T-helper 17 cell (primary cell): ENCODE measurements around the gene SLBP. TPM values are rescaled to one million over a fixed set of nuclear protein-coding genes. Genes with fewer than 3 reads are reported as not detected.
"Not testable (repeated sequence)": the region's sequence is repeated elsewhere in the genome, so short reads cannot be mapped to it uniquely, and the experiment has no call there.

Source experiments
- ATAC-seq: fragments of 150-1000 bp; cut with Tn5 transposase; 2 replicates; pipeline ENCODE4 v1.10.0; 2021; ENCODE audit warnings: mild to moderate bottlenecking, moderate library complexity
- DNase-seq, 3 donors: peaks; one replicate each; pipeline versions ENCODE4 v3.0.0 to v3.0.0-alpha.2; 2020 to 2021
- H3K9me3 ChIP-seq: one replicate; pipeline ENCODE4 v1.7.0; 2013; ENCODE audit warnings: low read length, mild to moderate bottlenecking; ENCODE audit not compliant: control insufficient read depth, poor library complexity, severe bottlenecking
- H3K27ac Mint-ChIP-seq: one replicate; pipeline ENCODE4 v1.8.0; 2022; ENCODE audit warnings: mild to moderate bottlenecking, moderate library complexity, mixed read lengths
- H3K27me3 Mint-ChIP-seq: one replicate; pipeline ENCODE4 v1.8.0; 2022; ENCODE audit warnings: mixed read lengths
- H3K36me3 Mint-ChIP-seq: one replicate; pipeline ENCODE4 v1.8.0; 2022; ENCODE audit warnings: low read depth, mixed read lengths
- H3K4me1 Mint-ChIP-seq: one replicate; pipeline ENCODE4 v1.8.0; 2022; ENCODE audit warnings: mild to moderate bottlenecking, mixed read lengths
- H3K4me3 Mint-ChIP-seq: one replicate; pipeline ENCODE4 v1.8.0; 2022; ENCODE audit warnings: mild to moderate bottlenecking, moderate library complexity, mixed read lengths
- total RNA-seq, 4 donors: library from RNA in 2 of 4; stranded (reverse) in 2 of 4; gene quantifications; one replicate each; pipeline ENCODE4 v1.2.3 and lab custom pipeline; 2022 to 2026

Gene SLBP
- total RNA-seq, 2 donors from 2014 or later: 24.9 to 36.0 TPM

GRCh38 chr4:1703867-1704266, 8.3 kb downstream of the SLBP start:
- H3K27me3 Mint-ChIP-seq: no peaks in the 10 kb centered on the region
- H3K9me3 ChIP-seq: no peaks in the 10 kb centered on the region
- no peak overlapping the region for H3K27ac Mint-ChIP-seq
- H3K4me1 Mint-ChIP-seq: peaks cover 19% of the 10 kb centered on the region
- ATAC-seq (no peak), DNase-seq (no peak)
- H3K36me3 Mint-ChIP-seq: peaks cover 3% of the 10 kb centered on the region
- H3K4me3 Mint-ChIP-seq: no peak overlapping the region

- H3K36me3 Mint-ChIP-seq, H3K9me3 ChIP-seq, H3K4me3 Mint-ChIP-seq, H3K27me3 Mint-ChIP-seq, DNase-seq, H3K27ac Mint-ChIP-seq, ATAC-seq: not testable (repeated sequence)
- peaks cover 16% of the 10 kb centered on the region for H3K4me1 Mint-ChIP-seq
These were observed 10.4 kb downstream of the SLBP start for GRCh38 chr4:1701671-1702070.

- no peaks in the 10 kb centered on the region for H3K27me3 Mint-ChIP-seq
- DNase-seq: no peak
- H3K27ac Mint-ChIP-seq: no peak overlapping the region
- peaks cover 4% of the 10 kb centered on the region for H3K4me1 Mint-ChIP-seq
- H3K36me3 Mint-ChIP-seq: peaks cover 3% of the 10 kb centered on the region
- no peak overlapping the region for H3K4me3 Mint-ChIP-seq
- ATAC-seq: no peak
- no peaks in the 10 kb centered on the region for H3K9me3 ChIP-seq
These were observed 16.2 kb downstream of the SLBP start for GRCh38 chr4:1695913-1696312.

GRCh38 chr4:1693131-1693896, 18.8 kb downstream of the SLBP start:
- ATAC-seq: peak; percentile 96
- peaks cover 5% of the 10 kb centered on the region for H3K4me1 Mint-ChIP-seq
- H3K9me3 ChIP-seq: no peaks in the 10 kb centered on the region
- no peaks in the 10 kb centered on the region for H3K36me3 Mint-ChIP-seq
- peak; percentile 61 to 71 (median 70) for DNase-seq
- no peak overlapping the region for H3K4me3 Mint-ChIP-seq
- peak overlapping the region; percentile 53 for H3K27ac Mint-ChIP-seq
- no peaks in the 10 kb centered on the region for H3K27me3 Mint-ChIP-seq

GRCh38 chr4:1691737-1692373, 20.3 kb downstream of the SLBP start:
- no peaks in the 10 kb centered on the region for H3K36me3 Mint-ChIP-seq
- ATAC-seq (no peak), DNase-seq (no peak)
- H3K4me3 Mint-ChIP-seq: no peak overlapping the region
- H3K27ac Mint-ChIP-seq: no peak overlapping the region
- no peaks in the 10 kb centered on the region for H3K27me3 Mint-ChIP-seq
- H3K4me1 Mint-ChIP-seq: peaks cover 6% of the 10 kb centered on the region
- no peaks in the 10 kb centered on the region for H3K9me3 ChIP-seq

- no peaks in the 10 kb centered on the region for H3K9me3 ChIP-seq
- H3K4me1 Mint-ChIP-seq: peaks cover 5% of the 10 kb centered on the region
- H3K27ac Mint-ChIP-seq: peak overlapping the region; percentile 24
- ATAC-seq (no peak), DNase-seq (no peak)
- no peak overlapping the region for H3K4me3 Mint-ChIP-seq
- no peaks in the 10 kb centered on the region for H3K36me3 Mint-ChIP-seq
- H3K27me3 Mint-ChIP-seq: no peaks in the 10 kb centered on the region
These were observed 21.4 kb downstream of the SLBP start for GRCh38 chr4:1690698-1691097.

- no peak for ATAC-seq
- no peaks in the 10 kb centered on the region for H3K27me3 Mint-ChIP-seq
- H3K36me3 Mint-ChIP-seq: no peaks in the 10 kb centered on the region
- H3K4me1 Mint-ChIP-seq: peaks cover 11% of the 10 kb centered on the region
- no peak for DNase-seq
- no peak overlapping the region for H3K27ac Mint-ChIP-seq
- no peaks in the 10 kb centered on the region for H3K9me3 ChIP-seq
- H3K4me3 Mint-ChIP-seq: peak overlapping the region; percentile 41
These were observed 25.6 kb downstream of the SLBP start for GRCh38 chr4:1686440-1687036.

- H3K36me3 Mint-ChIP-seq: no peaks in the 10 kb centered on the region
- ATAC-seq: no peak
- DNase-seq: no peak
- no peak overlapping the region for H3K4me3 Mint-ChIP-seq
- H3K9me3 ChIP-seq: no peaks in the 10 kb centered on the region
- H3K4me1 Mint-ChIP-seq: peaks cover 11% of the 10 kb centered on the region
- no peaks in the 10 kb centered on the region for H3K27me3 Mint-ChIP-seq
- H3K27ac Mint-ChIP-seq: no peak overlapping the region
These were observed 26.6 kb downstream of the SLBP start for GRCh38 chr4:1685235-1686150.

GRCh38 chr4:1684506-1685234, 27.4 kb downstream of the SLBP start:
- H3K4me3 Mint-ChIP-seq: peak overlapping the region; percentile 65
- no peak overlapping the region for H3K27ac Mint-ChIP-seq
- ATAC-seq: no peak
- no peaks in the 10 kb centered on the region for H3K27me3 Mint-ChIP-seq
- H3K36me3 Mint-ChIP-seq: no peaks in the 10 kb centered on the region
- peaks cover 10% of the 10 kb centered on the region for H3K4me1 Mint-ChIP-seq
- no peaks in the 10 kb centered on the region for H3K9me3 ChIP-seq
- DNase-seq: peak in 1 of 3 donors; percentile 95

GRCh38 chr4:1683736-1684505, 28.2 kb downstream of the SLBP start, which contains the start of gene FAM53A:
FAM53A (minus strand) TSS chr4:1684313; CDS start chr4:1668741, 15,572 bp downstream.
- ATAC-seq (peak; percentile 95), DNase-seq (peak in 2 of 3 donors; percentile 90 to 95)
- H3K4me3 Mint-ChIP-seq: peak within 1 kb of the TSS; percentile 89
- H3K36me3 Mint-ChIP-seq: no peaks in the 10 kb centered on the region
- no peaks in the 10 kb centered on the region for H3K27me3 Mint-ChIP-seq
- H3K4me1 Mint-ChIP-seq: peaks cover 9% of the 10 kb centered on the region
- no peaks in the 10 kb centered on the region for H3K9me3 ChIP-seq
- peak within 1 kb of the TSS; percentile 66 for H3K27ac Mint-ChIP-seq

- ATAC-seq: no peak
- no peaks in the 10 kb centered on the region for H3K27me3 Mint-ChIP-seq
- no peaks in the 10 kb centered on the region for H3K36me3 Mint-ChIP-seq
These were observed 28.8 kb downstream of the SLBP start for GRCh38 chr4:1683261-1683735.

More at GRCh38 chr4:1683261-1683735, 28.8 kb downstream of the SLBP start:
- H3K9me3 ChIP-seq: no peaks in the 10 kb centered on the region
- H3K4me1 Mint-ChIP-seq: peaks cover 9% of the 10 kb centered on the region
- peak overlapping the region; percentile 89 for H3K4me3 Mint-ChIP-seq
- H3K27ac Mint-ChIP-seq: peak overlapping the region; percentile 66
- DNase-seq: no peak
